Heart right ventricle (tissue), 16 donors: ENCODE results near the gene CASKIN2. TPM values are rescaled to one million over a fixed set of nuclear protein-coding genes. Genes with fewer than 3 reads are reported as not detected.

ENCODE experiments used
- ATAC-seq, 8 donors: fragments of 200-7000 bp; cut with Tn5 transposase; one replicate each; pipeline ENCODE4 v1.9.1; 2020; ENCODE audit warnings: mild to moderate bottlenecking in 8 of 8, moderate library complexity in 8 of 8, moderate number of reproducible peaks in 1 of 8
- DNase-seq, 2 donors: peaks; one replicate each; pipeline ENCODE4 v3.0.0-alpha.2; 2020
- H3K27ac ChIP-seq, 10 donors: fragments of 200-600 bp; sonication (generic) in 2 of 10; one replicate each; pipeline versions ENCODE4 v1.5.0 to v1.8.0; 2020 to 2022; ENCODE audit warnings: mild to moderate bottlenecking in 3 of 10
- H3K27me3 ChIP-seq, 7 donors: fragments of 200-600 bp; one replicate each; pipeline ENCODE4 v1.8.0; 2021 to 2022; ENCODE audit warnings: mild to moderate bottlenecking in 2 of 7
- H3K36me3 ChIP-seq, 9 donors: fragments of 200-600 bp; sonication (generic) in 1 of 9; one replicate each; pipeline versions ENCODE4 v1.5.0 to v1.8.0; 2020 to 2022; ENCODE audit warnings: mild to moderate bottlenecking in 2 of 9
- H3K4me1 ChIP-seq, 9 donors: fragments of 200-600 bp; sonication (generic) in 1 of 9; one replicate each; pipeline versions ENCODE4 v1.5.0 to v1.8.0; 2020 to 2022; ENCODE audit warnings: mild to moderate bottlenecking in 4 of 9
- H3K4me3 ChIP-seq, 10 donors: fragments of 200-600 bp; sonication (generic) in 2 of 10; one replicate each; pipeline versions ENCODE4 v1.5.0 to v1.8.0; 2020 to 2022; ENCODE audit warnings: mild to moderate bottlenecking in 7 of 10, moderate library complexity in 2 of 10
- H3K9me3 ChIP-seq, 11 donors: fragments of 200-600 bp in 10 of 11; sonication (generic) in 2 of 11; one replicate each; pipeline versions ENCODE4 v1.5.0 to v1.8.0; 2013 to 2022; ENCODE audit warnings: mild to moderate bottlenecking in 2 of 11, control low read depth in 1 of 11, moderate library complexity in 1 of 11
- CTCF ChIP-seq, 9 donors: fragments of 200-600 bp; sonication (generic) in 2 of 9; IDR thresholded peaks; one replicate each; pipeline versions ENCODE4 v1.5.0 to v1.8.0; 2021 to 2022; ENCODE audit warnings: antibody characterized with exemption in 9 of 9, mild to moderate bottlenecking in 5 of 9, moderate library complexity in 1 of 9
- WGBS, 2 donors: extraction: QIAGEN DNeasy Blood & Tissue Kit; methylation state at CpG; one replicate each; pipeline ENCODE4 v1.1.7; 2013; ENCODE audit warnings: inconsistent platforms in 1 of 2; 5-methylcytosine and 5-hydroxymethylcytosine counted together
- intact Hi-C, 10 donors: fragments of 100-400 bp; cut with DNase I; formaldehyde crosslinking; loops; one replicate each; pipeline versions ENCODE4 v1.11.1 to v1.14.2; 2022
- polyA plus RNA-seq, 2 donors: library from polyadenylated mRNA; stranded (reverse); fragments of 200-250 nt; gene quantifications; one replicate each; pipeline ENCODE4 v1.2.3, GENCODE V29; 2013
- total RNA-seq, 10 donors: library from RNA; stranded (reverse); fragmentation: NEBNext Ultra II Directional in 3 of 10; extraction: Animal tissue kit (Norgen Biotek cat#: 25700) in 3 of 10; gene quantifications; one replicate each; pipeline versions ENCODE4 v1.2.1 to v1.2.4, GENCODE V29; 2021 to 2023
- donor health status: Arrhythmogenic right ventricular cardiomyopathy.
- donor health status: ischemic (EF 13 %, LVEDD 7.1; RV severe dilation, severe dysfunction).
- donor health status: healthy with polysubstance abuse.
- donor health status: DM: no; HTN: yes; CAD: no.
- donor health status: DM: no; HTN: no; CAD: no.
- donor health status: ischemic (EF 25% LVEDD 6.9; RV normal size, moderate dysfunction).
- donor health status: ischemic (EF 25% LVEDD 5.7; RV mildly dilated, moderate dysfunction).
- donor health status: healthy.
- donor health status: DM: yes; HTN: yes; CAD: no.
- donor health status: Ischemic cardiomyopathy.
- donor health status: ischemic (EF 35%, LVEDD 5.7; RV mildly dilated, moderate dysfunction).
- donor health status: nonischemic (EF 11% LVEDD 7.7; RV severe dilation, severe dysfunction).
- donor health status: DM: yes; HTN: yes; CAD: no.
- donor health status: PGD.
- donor health status: ischemic (EF 29% LVEDD 5.4; RV normal size, mild dysfunction).
- donor health status: nonischemic (EF 23%, LVEDD 6.1; RV moderate dilation, normal function).

The CASKIN2 gene
- total and polyA plus RNA-seq, 12 donors: 17.6 to 59.2 (median 36.5) TPM

- Histone ChIP-seq H3K4me3 (no peak overlapping the region), H3K36me3 (peaks cover 0 to 98% (median 12%) of the 10 kb centered on the region in 9 donors), H3K9me3 (no peaks in the 10 kb centered on the region), H3K27ac (peak overlapping the region in 8 of 10 donors; percentile 26 to 77 (median 57)), H3K27me3 (no peaks in the 10 kb centered on the region), H3K4me1 (peaks cover 11 to 50% (median 33%) of the 10 kb centered on the region in 9 donors)
- DNase-seq (peak in 1 of 2 donors; percentile 23), ATAC-seq (peak in 7 of 8 donors; percentile 8 to 67 (median 36))
- WGBS, 2 donors: 63 to 64% methylated on average over 21 of the region's 21 CpGs
- intact Hi-C loops: no loop called here
- no peak for TF ChIP-seq CTCF (IDR thresholded peaks at IDR 0.05)
Observed at GRCh38 chr17:75501378-75502071, 13.8 kb downstream of the CASKIN2 start.

DNA sequence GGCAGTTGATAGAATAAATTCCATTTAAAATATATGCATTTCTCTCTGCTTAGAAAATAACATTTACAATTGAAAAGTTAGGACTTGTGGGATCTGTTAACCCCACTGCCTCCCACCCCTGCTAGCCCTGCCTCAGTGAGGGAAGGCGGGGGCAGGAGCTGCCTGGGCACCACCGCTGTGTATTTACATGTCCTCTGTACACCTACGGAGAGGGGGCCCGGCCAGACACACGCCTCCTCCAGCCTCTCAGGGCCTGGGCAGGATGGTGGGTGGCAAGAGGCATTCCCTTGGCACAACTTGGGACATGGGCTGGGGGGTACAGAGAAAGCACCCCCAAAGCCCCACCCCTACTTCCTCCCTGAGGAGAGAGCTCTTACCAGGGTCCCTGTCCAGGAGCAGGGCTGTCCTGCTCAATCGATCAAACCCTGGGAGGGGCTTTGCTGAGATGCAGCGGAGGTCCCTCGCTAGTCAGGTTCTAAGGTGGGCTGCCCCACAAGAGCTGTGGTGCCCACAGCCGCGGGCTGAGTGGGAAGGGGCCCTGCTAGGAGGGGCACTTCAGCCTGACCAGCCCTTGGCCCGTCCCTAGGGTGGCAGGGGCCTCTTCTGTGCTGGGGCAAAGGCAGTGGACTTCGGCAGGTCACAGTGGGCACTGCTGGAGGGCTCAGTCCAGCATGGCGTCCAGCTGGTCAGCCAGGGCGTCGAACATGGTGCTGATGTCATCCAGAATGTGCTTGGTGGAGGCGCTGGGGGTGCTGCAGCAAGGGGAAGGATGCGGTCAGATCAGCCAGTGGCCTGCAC lies 14.7 kb downstream of the CASKIN2 start:
- peaks cover 0 to 98% (median 19%) of the 10 kb centered on the region in 9 donors for H3K36me3 ChIP-seq
- H3K4me3 ChIP-seq: no peak overlapping the region
- ATAC-seq: no peak
- H3K27me3 ChIP-seq: no peaks in the 10 kb centered on the region
- H3K27ac ChIP-seq: peak overlapping the region in 9 of 10 donors; percentile 1 to 77 (median 57)
- peak in 1 of 2 donors; percentile 13 for DNase-seq
- intact Hi-C loops: no loop called here
- 86 to 87% methylated on average over 17 of the region's 17 CpGs for WGBS, 2 donors
- H3K4me1 ChIP-seq: peaks cover 11 to 50% (median 33%) of the 10 kb centered on the region in 9 donors
- TF ChIP-seq CTCF (IDR thresholded peaks at IDR 0.05): no peak
- no peaks in the 10 kb centered on the region for H3K9me3 ChIP-seq

GRCh38 chr17:75499313-75500022 lies 15.9 kb downstream of the CASKIN2 start:
- 52 to 60% methylated on average over 16 of the region's 16 CpGs for WGBS, 2 donors
- Histone ChIP-seq H3K4me1 (peaks cover 11 to 47% (median 33%) of the 10 kb centered on the region in 9 donors), H3K27me3 (no peaks in the 10 kb centered on the region), H3K9me3 (no peaks in the 10 kb centered on the region), H3K27ac (peak overlapping the region in 9 of 10 donors; percentile 0 to 77 (median 57)), H3K36me3 (peaks cover 0 to 98% (median 28%) of the 10 kb centered on the region in 9 donors), H3K4me3 (no peak overlapping the region)
- intact Hi-C loops: no loop called here
- ATAC-seq: peak in 4 of 8 donors; percentile 17 to 23 (median 18)
- no peak for TF ChIP-seq CTCF (IDR thresholded peaks at IDR 0.05)
- peak in 1 of 2 donors; percentile 36 for DNase-seq

- 52 to 54% methylated on average over 16 of the region's 16 CpGs for WGBS, 2 donors
- H3K4me1 ChIP-seq: peaks cover 11 to 47% (median 33%) of the 10 kb centered on the region in 9 donors
- intact Hi-C loops: no loop called here
- H3K4me3 ChIP-seq: peak overlapping the region in 1 of 10 donors; percentile 0
- no peaks in the 10 kb centered on the region for H3K9me3 ChIP-seq
- H3K27ac ChIP-seq: peak overlapping the region in 7 of 10 donors; percentile 0 to 77 (median 63)
- peaks cover 0 to 98% (median 34%) of the 10 kb centered on the region in 9 donors for H3K36me3 ChIP-seq
- ATAC-seq (peak in 7 of 8 donors; percentile 3 to 20 (median 4)), DNase-seq (peak in 1 of 2 donors; percentile 35)
- H3K27me3 ChIP-seq: no peaks in the 10 kb centered on the region
- peak in 2 of 9 donors; percentile 5 to 12 for TF ChIP-seq CTCF (IDR thresholded peaks at IDR 0.05)
Observed at GRCh38 chr17:75498726-75499213, 16.6 kb downstream of the CASKIN2 start.
